Neural cell (in vitro differentiated cells): ENCODE data around the gene ASPRV1. TPM values are rescaled to one million over a fixed set of nuclear protein-coding genes. Genes with fewer than 3 reads are reported as not detected.

ENCODE experiments used
- H2AFZ ChIP-seq: fragments of 200-600, 300-800 bp; sonication (generic), shearing (Covaris generic); 2 replicates; pipeline ENCODE4 v1.6.0; 2014; ENCODE audit warnings: low read depth, mild to moderate bottlenecking, antibody characterized with exemption, low read length, moderate library complexity
- H3F3A ChIP-seq: fragments of 200-600 bp; shearing (Covaris generic); 2 replicates; pipeline ENCODE4 v1.6.1; 2016; ENCODE audit warnings: mild to moderate bottlenecking, moderate library complexity, mixed read lengths, antibody characterized with exemption, low read length; ENCODE audit not compliant: insufficient read depth, poor library complexity, severe bottlenecking
- H3K27ac ChIP-seq: fragments of 200-600, 300-800 bp; sonication (generic), shearing (Covaris generic); 2 replicates; pipeline ENCODE4 v1.5.1; 2014; ENCODE audit warnings: mild to moderate bottlenecking, low read length, moderate library complexity
- H3K27me3 ChIP-seq: fragments of 300-800, 200-600 bp; sonication (generic), shearing (Covaris generic); 2 replicates; pipeline ENCODE4 v1.6.0; 2014; ENCODE audit warnings: mild to moderate bottlenecking, low read depth, low read length, moderate library complexity; ENCODE audit not compliant: insufficient read depth
- H3K36me3 ChIP-seq: fragments of 300-800, 200-600 bp; sonication (generic), shearing (Covaris generic); 2 replicates; pipeline ENCODE4 v1.5.1; 2014; ENCODE audit warnings: mild to moderate bottlenecking, antibody characterized with exemption, low read length, moderate library complexity; ENCODE audit not compliant: insufficient read depth
- H3K4me2 ChIP-seq: fragments of 300-800, 200-600 bp; sonication (generic), shearing (Covaris generic); 2 replicates; pipeline ENCODE4 v1.6.0; 2014; ENCODE audit warnings: mild to moderate bottlenecking, low read length
- H3K4me3 ChIP-seq: fragments of 300-800, 200-600 bp; sonication (generic), shearing (Covaris generic); 2 replicates; pipeline ENCODE4 v1.5.1; 2014; ENCODE audit warnings: mild to moderate bottlenecking, low read length, moderate library complexity
- H3K79me2 ChIP-seq: fragments of 200-600 bp; shearing (Covaris generic); replicated peaks from 2 replicates; pipeline ENCODE4 v1.6.0; 2014; ENCODE audit warnings: mild to moderate bottlenecking, low read length, moderate library complexity; ENCODE audit not compliant: insufficient read depth
- H3K9ac ChIP-seq: fragments of 300-800, 200-600 bp; sonication (generic), shearing (Covaris generic); 2 replicates; pipeline ENCODE4 v1.6.1; 2016; ENCODE audit warnings: mild to moderate bottlenecking, low read length, mixed read lengths
- H3K9me2 ChIP-seq: fragments of 200-600 bp; shearing (Covaris generic); 2 replicates; pipeline ENCODE4 v1.6.1; 2016; ENCODE audit warnings: mild to moderate bottlenecking, low read length, mixed read lengths; ENCODE audit not compliant: insufficient read depth
- H3K9me3 ChIP-seq: fragments of 200-600, 300-800 bp; sonication (generic), shearing (Covaris generic); 2 replicates; pipeline ENCODE4 v1.6.1; 2016; ENCODE audit warnings: mild to moderate bottlenecking, mixed run types, low read length, moderate library complexity, mixed read lengths
- H4K20me1 ChIP-seq: fragments of 200-600 bp; shearing (Covaris generic); 2 replicates; pipeline ENCODE4 v1.6.1; 2016; ENCODE audit warnings: mild to moderate bottlenecking, mixed run types; ENCODE audit not compliant: insufficient read depth
- EP300 ChIP-seq: fragments of 450-650 bp; conservative IDR thresholded peaks from 2 replicates; pipeline ENCODE4 v1.6.1; 2014; ENCODE audit warnings: antibody characterized with exemption, mild to moderate bottlenecking, moderate library complexity; ENCODE audit not compliant: poor library complexity, severe bottlenecking
- EZH2 ChIP-seq: fragments of 200-600, 300-800 bp; shearing (Covaris generic), sonication (generic); IDR thresholded peaks from 2 replicates; pipeline ENCODE4 v1.6.1; 2014; ENCODE audit warnings: antibody characterized with exemption, low read length, borderline replicate concordance, mild to moderate bottlenecking; ENCODE audit not compliant: insufficient read depth, poor library complexity, severe bottlenecking
- MXI1 ChIP-seq: fragments of 450-650 bp; conservative IDR thresholded peaks from 2 replicates; pipeline ENCODE4 v1.6.1; 2014; ENCODE audit warnings: antibody characterized with exemption, mild to moderate bottlenecking; ENCODE audit not compliant: poor library complexity, severe bottlenecking
- POLR2AphosphoS5 ChIP-seq: IDR thresholded peaks from 2 replicates; pipeline ENCODE4 v1.6.1; 2012
- RAD21 ChIP-seq: fragments of 450-650 bp; conservative IDR thresholded peaks from 2 replicates; pipeline ENCODE4 v1.6.1; 2014; ENCODE audit warnings: antibody characterized with exemption, mild to moderate bottlenecking, moderate library complexity
- SMC3 ChIP-seq: fragments of 450-650 bp; conservative IDR thresholded peaks from 2 replicates; pipeline ENCODE4 v1.6.1; 2014; ENCODE audit warnings: antibody characterized with exemption, mild to moderate bottlenecking, moderate library complexity; ENCODE audit not compliant: poor library complexity
- TAF1 ChIP-seq: IDR thresholded peaks from 2 replicates; pipeline ENCODE4 v1.6.1; 2012; ENCODE audit warnings: low read depth
- polyA plus RNA-seq: library from polyadenylated mRNA; depleted of rRNA; stranded (reverse); fragments of >200 nt; gene quantifications from 2 replicates; pipeline ENCODE4 v1.2.3, GENCODE V29; 2014
- TF ChIP-seq, protein P1 (sequence below): IDR thresholded peaks from 2 replicates; pipeline ENCODE4 v1.6.1; 2012; ENCODE audit warnings: borderline replicate concordance
- TF ChIP-seq, protein P2 (sequence below): fragments of 450-650 bp; IDR thresholded peaks from 2 replicates; pipeline ENCODE4 v1.5.1; 2014; ENCODE audit warnings: antibody characterized with exemption, mild to moderate bottlenecking, moderate library complexity; ENCODE audit not compliant: poor library complexity, severe bottlenecking

Gene ASPRV1
- polyA plus RNA-seq, 1 donor from 2014 or later: 6.3 TPM

DNA sequence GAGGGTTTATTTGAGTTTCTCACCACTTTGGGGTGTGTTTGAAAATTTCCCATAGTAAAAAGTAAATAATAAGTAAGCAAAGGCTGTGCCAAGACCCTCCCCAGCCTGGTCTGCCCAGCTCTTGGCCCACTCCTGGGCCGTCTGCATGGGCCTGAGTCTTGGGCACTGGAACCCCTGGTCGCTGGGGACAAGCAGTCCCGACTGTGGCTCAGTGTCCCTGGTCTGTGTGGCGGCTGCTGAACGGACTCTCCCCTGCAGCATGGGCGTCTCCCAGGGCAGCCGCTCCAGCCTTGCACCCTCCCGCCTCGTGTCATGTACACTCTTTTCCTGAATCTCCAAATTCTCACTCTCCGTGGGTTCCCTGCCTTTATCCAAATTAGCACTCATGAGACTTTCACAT is 7.2 kb upstream of the ASPRV1 start:
- Histone ChIP-seq H3F3A (no peaks in the 10 kb centered on the region), H3K4me3 (no peak overlapping the region), H4K20me1 (no peaks in the 10 kb centered on the region), H3K9me3 (no peaks in the 10 kb centered on the region), H2AFZ (no peak overlapping the region), H3K9ac (no peak overlapping the region), H3K4me2 (no peak overlapping the region), H3K36me3 (no peaks in the 10 kb centered on the region), H3K79me2 (no peaks in the 10 kb centered on the region), H3K9me2 (no peaks in the 10 kb centered on the region), H3K27me3 (no peaks in the 10 kb centered on the region), H3K27ac (no peak overlapping the region)
- TF ChIP-seq MXI1: no peak
- TF ChIP-seq, protein P1, sequence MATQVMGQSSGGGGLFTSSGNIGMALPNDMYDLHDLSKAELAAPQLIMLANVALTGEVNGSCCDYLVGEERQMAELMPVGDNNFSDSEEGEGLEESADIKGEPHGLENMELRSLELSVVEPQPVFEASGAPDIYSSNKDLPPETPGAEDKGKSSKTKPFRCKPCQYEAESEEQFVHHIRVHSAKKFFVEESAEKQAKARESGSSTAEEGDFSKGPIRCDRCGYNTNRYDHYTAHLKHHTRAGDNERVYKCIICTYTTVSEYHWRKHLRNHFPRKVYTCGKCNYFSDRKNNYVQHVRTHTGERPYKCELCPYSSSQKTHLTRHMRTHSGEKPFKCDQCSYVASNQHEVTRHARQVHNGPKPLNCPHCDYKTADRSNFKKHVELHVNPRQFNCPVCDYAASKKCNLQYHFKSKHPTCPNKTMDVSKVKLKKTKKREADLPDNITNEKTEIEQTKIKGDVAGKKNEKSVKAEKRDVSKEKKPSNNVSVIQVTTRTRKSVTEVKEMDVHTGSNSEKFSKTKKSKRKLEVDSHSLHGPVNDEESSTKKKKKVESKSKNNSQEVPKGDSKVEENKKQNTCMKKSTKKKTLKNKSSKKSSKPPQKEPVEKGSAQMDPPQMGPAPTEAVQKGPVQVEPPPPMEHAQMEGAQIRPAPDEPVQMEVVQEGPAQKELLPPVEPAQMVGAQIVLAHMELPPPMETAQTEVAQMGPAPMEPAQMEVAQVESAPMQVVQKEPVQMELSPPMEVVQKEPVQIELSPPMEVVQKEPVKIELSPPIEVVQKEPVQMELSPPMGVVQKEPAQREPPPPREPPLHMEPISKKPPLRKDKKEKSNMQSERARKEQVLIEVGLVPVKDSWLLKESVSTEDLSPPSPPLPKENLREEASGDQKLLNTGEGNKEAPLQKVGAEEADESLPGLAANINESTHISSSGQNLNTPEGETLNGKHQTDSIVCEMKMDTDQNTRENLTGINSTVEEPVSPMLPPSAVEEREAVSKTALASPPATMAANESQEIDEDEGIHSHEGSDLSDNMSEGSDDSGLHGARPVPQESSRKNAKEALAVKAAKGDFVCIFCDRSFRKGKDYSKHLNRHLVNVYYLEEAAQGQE: no peak
- TF ChIP-seq SMC3: no peak
- no peak for TF ChIP-seq TAF1
- no peak for TF ChIP-seq POLR2AphosphoS5
- no peak for TF ChIP-seq EZH2
- TF ChIP-seq EP300: no peak
- TF ChIP-seq, protein P2, sequence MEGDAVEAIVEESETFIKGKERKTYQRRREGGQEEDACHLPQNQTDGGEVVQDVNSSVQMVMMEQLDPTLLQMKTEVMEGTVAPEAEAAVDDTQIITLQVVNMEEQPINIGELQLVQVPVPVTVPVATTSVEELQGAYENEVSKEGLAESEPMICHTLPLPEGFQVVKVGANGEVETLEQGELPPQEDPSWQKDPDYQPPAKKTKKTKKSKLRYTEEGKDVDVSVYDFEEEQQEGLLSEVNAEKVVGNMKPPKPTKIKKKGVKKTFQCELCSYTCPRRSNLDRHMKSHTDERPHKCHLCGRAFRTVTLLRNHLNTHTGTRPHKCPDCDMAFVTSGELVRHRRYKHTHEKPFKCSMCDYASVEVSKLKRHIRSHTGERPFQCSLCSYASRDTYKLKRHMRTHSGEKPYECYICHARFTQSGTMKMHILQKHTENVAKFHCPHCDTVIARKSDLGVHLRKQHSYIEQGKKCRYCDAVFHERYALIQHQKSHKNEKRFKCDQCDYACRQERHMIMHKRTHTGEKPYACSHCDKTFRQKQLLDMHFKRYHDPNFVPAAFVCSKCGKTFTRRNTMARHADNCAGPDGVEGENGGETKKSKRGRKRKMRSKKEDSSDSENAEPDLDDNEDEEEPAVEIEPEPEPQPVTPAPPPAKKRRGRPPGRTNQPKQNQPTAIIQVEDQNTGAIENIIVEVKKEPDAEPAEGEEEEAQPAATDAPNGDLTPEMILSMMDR: no peak
- no peak for TF ChIP-seq RAD21

DNA sequence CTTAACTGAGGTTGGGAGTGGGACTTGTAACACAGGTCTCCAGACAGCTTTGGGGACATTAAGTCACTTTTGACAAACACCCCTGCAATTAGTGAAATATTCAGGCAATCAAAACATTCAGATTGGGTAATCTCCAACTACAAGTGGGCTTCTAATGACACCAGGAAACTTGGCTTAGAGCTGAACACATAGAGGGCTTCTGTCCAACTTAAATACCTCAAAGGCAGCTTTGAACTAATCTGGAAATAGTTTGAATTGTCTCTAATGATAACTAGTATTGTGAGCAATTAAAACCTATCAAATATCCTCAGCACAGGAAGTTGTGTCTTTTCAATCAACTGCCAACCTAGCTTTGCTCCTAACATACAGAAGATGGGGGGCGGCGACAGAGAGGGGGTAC is 5.1 kb upstream of the ASPRV1 start:
- no peak overlapping the region for H3K9ac ChIP-seq
- no peaks in the 10 kb centered on the region for H3K27me3 ChIP-seq
- H4K20me1 ChIP-seq: no peaks in the 10 kb centered on the region
- no peak overlapping the region for H3K27ac ChIP-seq
- H2AFZ ChIP-seq: no peak overlapping the region
- TF ChIP-seq POLR2AphosphoS5 (no peak), TAF1 (no peak), EZH2 (no peak), RAD21 (no peak), MXI1 (no peak), SMC3 (no peak), EP300 (no peak)
- TF ChIP-seq, protein P1: no peak
- TF ChIP-seq, protein P2: no peak
- no peaks in the 10 kb centered on the region for H3K9me3 ChIP-seq
- H3K4me3 ChIP-seq: no peak overlapping the region
- H3K9me2 ChIP-seq: no peaks in the 10 kb centered on the region
- H3K4me2 ChIP-seq: no peak overlapping the region
- no peaks in the 10 kb centered on the region for H3K79me2 ChIP-seq
- H3F3A ChIP-seq: no peaks in the 10 kb centered on the region
- H3K36me3 ChIP-seq: no peaks in the 10 kb centered on the region
